B cell (primary cell): ENCODE measurements around the gene TNKS1BP1. TPM values are rescaled to one million over a fixed set of nuclear protein-coding genes. Genes with fewer than 3 reads are reported as not detected.

Experiments used
- ATAC-seq: fragments of 200-7000 bp; cut with Tn5 transposase; one replicate; pipeline ENCODE4 v1.10.0; 2021; ENCODE audit warnings: low read depth, mild to moderate bottlenecking, moderate number of reproducible peaks, moderate library complexity
- CTCF ChIA-PET: fragments of 350-600 bp; sonication (Branson Sonifier 250); formaldehyde crosslinking; loops from one replicate; lab custom pipeline; 2021; ENCODE audit warnings: antibody characterized with exemption, inconsistent platforms; lab: Charles Lee
- POLR2A ChIA-PET: fragments of 350-600 bp; sonication (Branson Sonifier 250); formaldehyde crosslinking; loops from one replicate; lab custom pipeline; 2021; ENCODE audit warnings: antibody characterized with exemption; lab: Charles Lee
- DNase-seq: peaks from one replicate; pipeline ENCODE4 v3.0.0; 2013
- H2AFZ ChIP-seq: 2 replicates; pipeline ENCODE4 v1.6.1; 2012; ENCODE audit warnings: mild to moderate bottlenecking, low read depth, low read length; ENCODE audit not compliant: insufficient read depth, poor library complexity, severe bottlenecking
- H3K27ac ChIP-seq, 2 donors: 1 replicate in 1 of 2; 2 replicates in 1 of 2; pipeline ENCODE4 v1.5.1; 2012 to 2013; ENCODE audit warnings: low read length in 2 of 2, mild to moderate bottlenecking in 2 of 2, moderate library complexity in 1 of 2
- H3K27me3 ChIP-seq, 4 experiments: fragments of 200-600 bp in 1 of 4; sonication (generic) in 1 of 4; replicated peaks in 1 of 4; 1 replicate in 2 of 4; 2 replicates in 2 of 4; pipeline versions ENCODE4 v1.6.1 to v1.7.0; 2013 to 2016; ENCODE audit warnings: low read length in 3 of 4, mild to moderate bottlenecking in 2 of 4, mixed read lengths in 1 of 4, moderate library complexity in 1 of 4; ENCODE audit not compliant: insufficient read depth in 4 of 4, control insufficient read depth in 3 of 4; ENCODE audit errors: control extremely low read depth in 1 of 4
- H3K36me3 ChIP-seq, 2 experiments: replicated peaks in 1 of 2; 1 replicate in 1 of 2; 2 replicates in 1 of 2; pipeline versions ENCODE4 v1.6.1 to v1.7.1; 2013; ENCODE audit warnings: low read length in 1 of 2; ENCODE audit not compliant: insufficient read depth in 2 of 2, control insufficient read depth in 1 of 2; ENCODE audit errors: control extremely low read depth in 1 of 2, extremely low read depth in 1 of 2
- H3K4me1 ChIP-seq, 2 donors: fragments of 200-600 bp in 1 of 2; sonication (generic) in 1 of 2; 1 replicate in 1 of 2; 2 replicates in 1 of 2; pipeline versions ENCODE4 v1.5.1 to v1.6.1; 2013 to 2017; ENCODE audit warnings: low read length in 2 of 2; ENCODE audit not compliant: control insufficient read depth in 2 of 2, insufficient read depth in 2 of 2
- H3K4me2 ChIP-seq: replicated peaks from 2 replicates; pipeline ENCODE3; 2012; ENCODE audit warnings: mild to moderate bottlenecking, low read depth, low read length; ENCODE audit not compliant: poor library complexity, severe bottlenecking
- H3K4me3 ChIP-seq, 5 experiments: fragments of 200-600 bp in 1 of 5; sonication (generic) in 1 of 5; 1 replicate in 3 of 5; 2 replicates in 2 of 5; pipeline versions ENCODE4 v1.5.1 to v1.7.0; 2011 to 2016; ENCODE audit warnings: low read length in 4 of 5, mild to moderate bottlenecking in 4 of 5, low read depth in 2 of 5, control low read depth in 1 of 5, moderate library complexity in 1 of 5; ENCODE audit not compliant: insufficient read depth in 1 of 5; ENCODE audit errors: control extremely low read depth in 1 of 5, extremely low read depth in 1 of 5
- H3K79me2 ChIP-seq: fragments of 200-600 bp; sonication (generic); one replicate; pipeline ENCODE4 v1.6.0; 2016; ENCODE audit warnings: low read length; ENCODE audit not compliant: control insufficient read depth, insufficient read depth
- H3K9ac ChIP-seq: fragments of 200-600 bp; sonication (generic); 2 replicates; pipeline ENCODE4 v1.6.1; 2017; ENCODE audit warnings: mild to moderate bottlenecking, low read length, moderate library complexity
- H3K9me3 ChIP-seq, 3 donors: one replicate each; pipeline versions ENCODE4 v1.6.1 to v1.7.1; 2013; ENCODE audit warnings: low read length in 2 of 3; ENCODE audit not compliant: control insufficient read depth in 2 of 3, insufficient read depth in 1 of 3; ENCODE audit errors: control extremely low read depth in 1 of 3
- H4K20me1 ChIP-seq: 2 replicates; pipeline ENCODE4 v1.6.0; 2012; ENCODE audit warnings: mild to moderate bottlenecking, low read length; ENCODE audit not compliant: insufficient read depth, control insufficient read depth, poor library complexity, severe bottlenecking
- H3K27ac Mint-ChIP-seq: one replicate; pipeline ENCODE4 v1.8.0; 2021; ENCODE audit warnings: mixed read lengths
- H3K27me3 Mint-ChIP-seq: one replicate; pipeline ENCODE4 v1.8.0; 2021; ENCODE audit warnings: mixed read lengths
- H3K4me1 Mint-ChIP-seq: one replicate; pipeline ENCODE4 v1.8.0; 2021; ENCODE audit warnings: mixed read lengths
- H3K4me3 Mint-ChIP-seq: one replicate; pipeline ENCODE4 v1.8.0; 2021; ENCODE audit warnings: mixed read lengths
- H3K9me3 Mint-ChIP-seq: one replicate; pipeline ENCODE4 v1.8.0; 2022; ENCODE audit warnings: mixed read lengths; ENCODE audit not compliant: insufficient read depth
- CTCF ChIP-seq: fragments of 200-600 bp; IDR thresholded peaks from one replicate; pipeline ENCODE4 v1.8.0; 2022; ENCODE audit warnings: antibody characterized with exemption, mild to moderate bottlenecking
- EZH2 ChIP-seq: IDR thresholded peaks from 2 replicates; pipeline ENCODE4 v1.6.1; 2012; ENCODE audit warnings: borderline replicate concordance, low read depth, mild to moderate bottlenecking, moderate library complexity, low read length; ENCODE audit not compliant: insufficient read depth, poor library complexity, severe bottlenecking
- WGBS: methylation state at CpG from one replicate; pipeline ENCODE4 v1.1.5; 2013; ENCODE audit warnings: missing lambda C conversion rate; ENCODE audit not compliant: insufficient coverage; 5-methylcytosine and 5-hydroxymethylcytosine counted together
- intact Hi-C: fragments of 100-400 bp; cut with micrococcal nuclease; formaldehyde crosslinking; loops from one replicate; pipeline ENCODE4 v1.10.0; 2022
- polyA plus RNA-seq: library from polyadenylated mRNA; depleted of rRNA; stranded (reverse); fragments of >200 nt; gene quantifications from 2 replicates; pipeline ENCODE4 v1.2.3, GENCODE V29; 2012
- total RNA-seq, 2 donors: library from RNA; stranded (reverse); fragments of 120-200 nt in 1 of 2; gene quantifications; 1 replicate in 1 of 2; 2 replicates in 1 of 2; pipeline versions ENCODE4 v1.2.3 to v1.2.4, GENCODE V29; 2013 to 2022

The TNKS1BP1 gene
- total and polyA plus RNA-seq, 2 donors (not counting 1 experiment from before 2014, with no cell fraction given): 2.2 to 12.2 TPM

GRCh38 chr11:57251491-57252104 is 73.2 kb downstream of the TNKS1BP1 start:
- 34% methylated on average over 4 of the region's 5 CpGs for WGBS
- TF ChIP-seq CTCF (no peak), EZH2 (no peak)
- H3K4me2 ChIP-seq: no peak overlapping the region
- H2AFZ ChIP-seq: no peak overlapping the region
- Mint-ChIP-seq H3K9me3 (peaks cover under 1% of the 10 kb centered on the region), H3K27me3 (peaks cover 41% of the 10 kb centered on the region), H3K27ac (no peak overlapping the region), H3K4me1 (no peaks in the 10 kb centered on the region), H3K4me3 (no peak overlapping the region)
- DNase-seq (no peak), ATAC-seq (no peak)
- no peak overlapping the region for H3K4me3 ChIP-seq
- H3K9me3 ChIP-seq: peaks cover 0 to 3% (median under 1%) of the 10 kb centered on the region in 3 donors
- intact Hi-C loops: no loop called here
- no peak overlapping the region for H3K27ac ChIP-seq
- peaks cover 0 to 26% (median 5%) of the 10 kb centered on the region in 4 experiments for H3K27me3 ChIP-seq
- no peak overlapping the region for H3K9ac ChIP-seq
- ChIA-PET POLR2A (no interaction called here), CTCF (interaction anchor here (1.1 kb wide), 1 partner anchor 410 kb away, joined by 3 read pairs; no protein-coding TSS in a partner anchor)
- no peaks in the 10 kb centered on the region for H3K36me3 ChIP-seq
- no peaks in the 10 kb centered on the region for H4K20me1 ChIP-seq
- H3K79me2 ChIP-seq: no peaks in the 10 kb centered on the region
- no peaks in the 10 kb centered on the region for H3K4me1 ChIP-seq

DNA sequence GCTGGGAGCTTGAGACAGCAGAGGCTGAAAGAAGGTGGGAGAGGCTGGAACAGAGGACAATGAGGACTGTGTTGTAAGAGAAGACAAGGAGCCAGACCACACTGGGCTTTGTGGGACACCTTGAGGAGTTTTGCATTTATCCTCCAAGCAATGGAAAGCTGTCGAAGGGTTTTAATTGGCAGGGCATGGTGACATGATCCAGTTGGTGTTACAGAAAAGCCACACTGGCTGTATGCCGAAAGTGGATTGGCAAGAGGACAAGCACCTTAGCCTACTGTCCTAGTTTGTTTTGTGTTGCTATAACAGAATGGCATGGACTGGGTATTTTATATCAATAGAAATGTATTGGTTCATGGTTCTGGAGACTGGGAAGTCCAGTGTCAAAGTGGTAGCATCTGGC is 73.7 kb downstream of the TNKS1BP1 start:
- Mint-ChIP-seq H3K9me3 (no peaks in the 10 kb centered on the region), H3K27me3 (peaks cover 38% of the 10 kb centered on the region), H3K4me3 (no peak overlapping the region), H3K4me1 (no peaks in the 10 kb centered on the region), H3K27ac (no peak overlapping the region)
- 95% methylated on average over 2 of the region's 2 CpGs for WGBS
- Histone ChIP-seq H3K9me3 (peaks cover 0 to 3% (median 0%) of the 10 kb centered on the region in 3 donors), H4K20me1 (no peaks in the 10 kb centered on the region), H2AFZ (no peak overlapping the region), H3K27ac (no peak overlapping the region), H3K4me2 (no peak overlapping the region), H3K4me1 (no peaks in the 10 kb centered on the region), H3K4me3 (no peak overlapping the region), H3K79me2 (no peaks in the 10 kb centered on the region), H3K36me3 (no peaks in the 10 kb centered on the region), H3K9ac (no peak overlapping the region), H3K27me3 (peaks cover 0 to 26% (median 3%) of the 10 kb centered on the region in 4 experiments)
- intact Hi-C loops: no loop called here
- no peak for TF ChIP-seq EZH2
- TF ChIP-seq CTCF: no peak
- ChIA-PET CTCF (interaction anchor here (0.7 to 2.3 kb wide), 3 partner anchors 134 to 410 kb away, joined by 3 to 17 read pairs (median 3); no protein-coding TSS in a partner anchor), POLR2A (no interaction called here)
- DNase-seq: no peak
- no peak for ATAC-seq
